HEK293 (cell line): ENCODE data around the gene TPP2.

Experiments
- CTCF ChIA-PET: fragments of 350-600 bp; formaldehyde crosslinking; extraction: SDS; loops from one replicate; lab custom pipeline; 2021; ENCODE audit warnings: antibody characterized with exemption; lab: Yijun Ruan, JAX
- POLR2A ChIA-PET: fragments of 300-600 bp; formaldehyde crosslinking; extraction: SDS; loops from one replicate; lab custom pipeline; 2020; ENCODE audit warnings: antibody characterized with exemption, inconsistent platforms; lab: Yijun Ruan, JAX
- H3K27ac ChIP-seq: fragments of 200-500 bp; sonication (Bioruptor generic); 2 replicates; pipeline ENCODE4 v1.5.1; 2014; ENCODE audit warnings: low read depth, low read length, control low read depth, inconsistent platforms; ENCODE audit errors: extremely low read depth
- H3K36me3 ChIP-seq, 2 experiments: fragments of 200-500 bp in 1 of 2; sonication (Bioruptor generic) in 1 of 2; 1 replicate in 1 of 2; 2 replicates in 1 of 2; pipeline ENCODE4 v1.5.1; 2014 to 2017; ENCODE audit warnings: inconsistent platforms in 2 of 2, low read length in 2 of 2; ENCODE audit not compliant: control insufficient read depth in 2 of 2, insufficient read depth in 1 of 2
- H3K4me1 ChIP-seq: fragments of 200-500 bp; sonication (Bioruptor generic); 2 replicates; pipeline ENCODE4 v1.5.1; 2014; ENCODE audit warnings: mild to moderate bottlenecking, low read length, inconsistent platforms; ENCODE audit not compliant: control insufficient read depth, insufficient read depth
- H3K4me3 ChIP-seq: 2 replicates; pipeline ENCODE4 v1.5.1; 2011; ENCODE audit warnings: low read depth, mild to moderate bottlenecking, control low read depth, low read length, moderate library complexity
- H3K9me3 ChIP-seq: fragments of 200-500 bp; sonication (Bioruptor generic); 2 replicates; pipeline ENCODE4 v1.5.1; 2014; ENCODE audit warnings: low read depth, low read length, inconsistent platforms; ENCODE audit not compliant: control insufficient read depth, insufficient read depth
- ATF2 ChIP-seq: fragments of 450-650 bp; formaldehyde crosslinking; IDR thresholded peaks from 2 replicates; pipeline ENCODE4 v1.5.1; 2016; ENCODE audit warnings: missing biosample characterization, missing genetic modification characterization, low read depth
- GLIS1 ChIP-seq: fragments of 450-650 bp; formaldehyde crosslinking; IDR thresholded peaks from 2 replicates; pipeline ENCODE4 v1.5.1; 2016; ENCODE audit warnings: missing biosample characterization, missing genetic modification characterization
- HOXA7 ChIP-seq: sonication (generic); formaldehyde crosslinking; IDR thresholded peaks from 2 replicates; pipeline ENCODE4 v1.8.1; 2022; ENCODE audit warnings: missing genetic modification reagents, borderline replicate concordance
- KLF17 ChIP-seq: fragments of 450-650 bp; formaldehyde crosslinking; IDR thresholded peaks from 2 replicates; pipeline ENCODE4 v1.5.1; 2016; ENCODE audit warnings: missing biosample characterization, missing genetic modification characterization
- PBX3 ChIP-seq: sonication (generic); formaldehyde crosslinking; IDR thresholded peaks from 2 replicates; pipeline ENCODE4 v1.8.1; 2022; ENCODE audit warnings: mild to moderate bottlenecking, moderate library complexity, missing genetic modification reagents
- PRDM2 ChIP-seq: fragments of 450-650 bp; formaldehyde crosslinking; IDR thresholded peaks from 2 replicates; pipeline ENCODE4 v1.5.1; 2016; ENCODE audit warnings: missing biosample characterization, missing genetic modification characterization, borderline replicate concordance
- SP2 ChIP-seq: fragments of 450-650 bp; formaldehyde crosslinking; IDR thresholded peaks from 2 replicates; pipeline ENCODE4 v1.5.1; 2016; ENCODE audit warnings: missing biosample characterization, missing genetic modification characterization
- TCF7L2 ChIP-seq: IDR thresholded peaks from 2 replicates; pipeline ENCODE4 v1.6.1; 2011; ENCODE audit warnings: low read depth, mild to moderate bottlenecking, inconsistent platforms, low read length, moderate library complexity, borderline replicate concordance
- ZBTB20 ChIP-seq: fragments of 450-650 bp; formaldehyde crosslinking; IDR thresholded peaks from 2 replicates; pipeline ENCODE4 v1.5.1; 2016; ENCODE audit warnings: missing biosample characterization, missing genetic modification characterization
- ZBTB7A ChIP-seq: fragments of 450-650 bp; formaldehyde crosslinking; IDR thresholded peaks from 2 replicates; pipeline ENCODE4 v1.5.1; 2016; ENCODE audit warnings: low read depth, missing biosample characterization, missing genetic modification characterization
- ZIC2 ChIP-seq: fragments of 450-650 bp; formaldehyde crosslinking; IDR thresholded peaks from 2 replicates; pipeline ENCODE4 v1.5.1; 2016; ENCODE audit warnings: missing biosample characterization, missing genetic modification characterization
- ZNF16 ChIP-seq: fragments of 450-650 bp; formaldehyde crosslinking; IDR thresholded peaks from 2 replicates; pipeline ENCODE4 v1.5.1; 2016; ENCODE audit warnings: low read depth, missing biosample characterization, missing genetic modification characterization
- ZNF202 ChIP-seq: fragments of 450-650 bp; formaldehyde crosslinking; IDR thresholded peaks from 2 replicates; pipeline ENCODE4 v1.5.1; 2016; ENCODE audit warnings: missing biosample characterization, missing genetic modification characterization, borderline replicate concordance
- ZNF239 ChIP-seq: fragments of 450-650 bp; formaldehyde crosslinking; IDR thresholded peaks from 2 replicates; pipeline ENCODE4 v1.5.1; 2016; ENCODE audit warnings: missing biosample characterization, missing genetic modification characterization
- ZNF24 ChIP-seq: fragments of 450-650 bp; formaldehyde crosslinking; IDR thresholded peaks from 2 replicates; pipeline ENCODE4 v1.5.1; 2016; ENCODE audit warnings: missing biosample characterization, missing genetic modification characterization
- ZNF248 ChIP-seq: fragments of 450-650 bp; formaldehyde crosslinking; IDR thresholded peaks from 2 replicates; pipeline ENCODE4 v1.5.1; 2017; ENCODE audit warnings: missing biosample characterization, missing genetic modification characterization
- ZNF26 ChIP-seq: fragments of 450-650 bp; formaldehyde crosslinking; IDR thresholded peaks from 2 replicates; pipeline ENCODE4 v1.5.1; 2016; ENCODE audit warnings: missing biosample characterization, missing genetic modification characterization
- ZNF266 ChIP-seq: fragments of 450-650 bp; formaldehyde crosslinking; IDR thresholded peaks from 2 replicates; pipeline ENCODE4 v1.5.1; 2016; ENCODE audit warnings: missing biosample characterization, missing genetic modification characterization, low read depth
- ZNF513 ChIP-seq: fragments of 450-650 bp; IDR thresholded peaks from 2 replicates; pipeline ENCODE4 v1.5.1; 2018; ENCODE audit warnings: missing biosample characterization, missing genetic modification characterization
- ZNF529 ChIP-seq: fragments of 450-650 bp; formaldehyde crosslinking; IDR thresholded peaks from 2 replicates; pipeline ENCODE4 v1.5.1; 2017; ENCODE audit warnings: missing genetic modification characterization, missing biosample characterization; ENCODE audit not compliant: insufficient replicate concordance
- ZNF76 ChIP-seq: fragments of 450-650 bp; formaldehyde crosslinking; IDR thresholded peaks from 2 replicates; pipeline ENCODE4; 2016; ENCODE audit warnings: low read depth, missing biosample characterization, missing genetic modification characterization, borderline replicate concordance

TPP2 gene

GRCh38 chr13:102693250-102693649 lies 96.5 kb downstream of the TPP2 start (continued):
- TF ChIP-seq PBX3 (CRISPR knock-in tag) (no peak), ZNF16 (tag by site-specific recombination) (no peak), SP2 (tag by site-specific recombination) (no peak), ZBTB7A (tag by site-specific recombination) (no peak), ZNF202 (tag by site-specific recombination) (no peak), ZBTB20 (tag by site-specific recombination) (no peak), ZNF266 (tag by site-specific recombination) (no peak), ZNF248 (tag by site-specific recombination) (no peak), TCF7L2 (no peak), KLF17 (tag by site-specific recombination) (no peak)

GRCh38 chr13:102693776-102694175 lies 97.0 kb downstream of the TPP2 start:
- POLR2A ChIA-PET, result no interaction called here
- H3K36me3 ChIP-seq, result no peaks in the 10 kb centered on the region
- no peaks in the 10 kb centered on the region for H3K4me1 ChIP-seq
- H3K4me3 ChIP-seq, result no peak overlapping the region
- CTCF ChIA-PET, result interaction anchor here (0.6 kb wide), 1 partner anchor 17 kb away, joined by 5 read pairs; no protein-coding TSS in a partner anchor
- no peak overlapping the region for H3K27ac ChIP-seq
- H3K9me3 ChIP-seq, result no peaks in the 10 kb centered on the region
- no peak for TF ChIP-seq ZNF529 (tag by site-specific recombination)
- no peak for TF ChIP-seq PRDM2
- TF ChIP-seq ATF2, result no peak
- no peak for TF ChIP-seq ZNF513 (tag by site-specific recombination)
- no peak for TF ChIP-seq ZIC2 (tag by site-specific recombination)
- TF ChIP-seq ZNF26 (tag by site-specific recombination), result no peak
- no peak for TF ChIP-seq ZNF76 (tag by site-specific recombination)
- no peak for TF ChIP-seq GLIS1 (tag by site-specific recombination)
- no peak for TF ChIP-seq ZNF239 (tag by site-specific recombination)
- no peak for TF ChIP-seq ZNF24
- no peak for TF ChIP-seq HOXA7 (CRISPR knock-in tag)
